NCI-H446 treated with DMSO at 0.1 percent for 48 hours (cell line): Measurements from ENCODE around the gene EPHA5.

ENCODE experiments used
- DNase-seq: peaks from one replicate; lab custom pipeline; 2025; lab: John Stamatoyannopoulos, UW

Gene EPHA5

GRCh38 chr4:65624651-65625050, 45.6 kb downstream of the EPHA5 start:
- DNase-seq, result no peak

GRCh38 chr4:65623506-65623905, 46.8 kb downstream of the EPHA5 start:
- DNase-seq, result peak; percentile 70

GRCh38 chr4:65617416-65617815, 52.9 kb downstream of the EPHA5 start:
- DNase-seq, result peak; percentile 36

GRCh38 chr4:65604515-65604914, 65.8 kb downstream of the EPHA5 start:
- no peak for DNase-seq

- DNase-seq, result no peak
Observed at GRCh38 chr4:65600656-65601055, 69.6 kb downstream of the EPHA5 start.

GRCh38 chr4:65599340-65599739, 70.9 kb downstream of the EPHA5 start:
- no peak for DNase-seq

GRCh38 chr4:65597697-65598096, 72.6 kb downstream of the EPHA5 start:
- DNase-seq, result no peak

GRCh38 chr4:65592089-65592488, 78.2 kb downstream of the EPHA5 start:
- DNase-seq, result peak; percentile 51

- DNase-seq, result no peak
Observed at GRCh38 chr4:65589921-65590320, 80.4 kb downstream of the EPHA5 start.

- peak; percentile 37 for DNase-seq
Observed at GRCh38 chr4:65589331-65589730, 81.0 kb downstream of the EPHA5 start.

GRCh38 chr4:65580551-65580950, 89.7 kb downstream of the EPHA5 start:
- DNase-seq, result peak; percentile 6

- DNase-seq, result no peak
Observed at GRCh38 chr4:65566473-65566872, 103.8 kb downstream of the EPHA5 start.

GRCh38 chr4:65561164-65561563, 109.1 kb downstream of the EPHA5 start:
- DNase-seq, result no peak

- no peak for DNase-seq
Observed at GRCh38 chr4:65559270-65559669, 111.0 kb downstream of the EPHA5 start.

GRCh38 chr4:65552057-65552456, 118.2 kb downstream of the EPHA5 start:
- no peak for DNase-seq

GRCh38 chr4:65550500-65550899, 119.8 kb downstream of the EPHA5 start:
- DNase-seq, result no peak

GRCh38 chr4:65546882-65547416, 123.3 kb downstream of the EPHA5 start:
- DNase-seq, result no peak

- no peak for DNase-seq
Observed at GRCh38 chr4:65538571-65538970, 131.7 kb downstream of the EPHA5 start.

- DNase-seq, result no peak
Observed at GRCh38 chr4:65535113-65535512, 135.2 kb downstream of the EPHA5 start.

GRCh38 chr4:65521666-65522065, 148.6 kb downstream of the EPHA5 start:
- no peak for DNase-seq

- no peak for DNase-seq
Observed at GRCh38 chr4:65515646-65516045, 154.6 kb downstream of the EPHA5 start.

GRCh38 chr4:65510976-65511375, 159.3 kb downstream of the EPHA5 start:
- DNase-seq, result no peak

- DNase-seq, result no peak
Observed at GRCh38 chr4:65508168-65508567, 162.1 kb downstream of the EPHA5 start.

GRCh38 chr4:65502131-65502701, 168.1 kb downstream of the EPHA5 start:
- no peak for DNase-seq
